ENCODE measurements around the gene MSMO1.
"Not testable (repeated sequence)": the region's sequence is repeated elsewhere in the genome, so short reads cannot be mapped to it uniquely, and the experiment has no call there.

MSMO1 gene

DNA sequence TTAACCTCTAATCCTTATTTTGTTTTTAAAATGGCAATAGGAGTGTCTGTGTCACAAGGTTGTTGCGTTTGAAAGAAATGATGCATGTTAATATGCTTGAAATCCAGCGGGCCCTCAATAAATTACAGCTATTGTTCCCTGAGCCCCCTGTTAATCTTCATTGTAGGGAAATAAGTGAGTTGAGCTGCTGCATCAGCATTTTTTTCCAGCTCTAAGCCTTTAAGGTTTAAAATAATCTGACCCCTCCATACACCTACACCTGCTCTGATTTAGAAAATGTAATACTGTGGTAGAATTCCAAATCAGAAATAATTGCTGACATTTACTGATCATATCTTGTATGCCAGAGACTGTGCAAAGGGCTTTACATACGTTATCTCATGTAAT is 2.6 kb upstream of the MSMO1 start:
- DNase-seq = no peak

DNA sequence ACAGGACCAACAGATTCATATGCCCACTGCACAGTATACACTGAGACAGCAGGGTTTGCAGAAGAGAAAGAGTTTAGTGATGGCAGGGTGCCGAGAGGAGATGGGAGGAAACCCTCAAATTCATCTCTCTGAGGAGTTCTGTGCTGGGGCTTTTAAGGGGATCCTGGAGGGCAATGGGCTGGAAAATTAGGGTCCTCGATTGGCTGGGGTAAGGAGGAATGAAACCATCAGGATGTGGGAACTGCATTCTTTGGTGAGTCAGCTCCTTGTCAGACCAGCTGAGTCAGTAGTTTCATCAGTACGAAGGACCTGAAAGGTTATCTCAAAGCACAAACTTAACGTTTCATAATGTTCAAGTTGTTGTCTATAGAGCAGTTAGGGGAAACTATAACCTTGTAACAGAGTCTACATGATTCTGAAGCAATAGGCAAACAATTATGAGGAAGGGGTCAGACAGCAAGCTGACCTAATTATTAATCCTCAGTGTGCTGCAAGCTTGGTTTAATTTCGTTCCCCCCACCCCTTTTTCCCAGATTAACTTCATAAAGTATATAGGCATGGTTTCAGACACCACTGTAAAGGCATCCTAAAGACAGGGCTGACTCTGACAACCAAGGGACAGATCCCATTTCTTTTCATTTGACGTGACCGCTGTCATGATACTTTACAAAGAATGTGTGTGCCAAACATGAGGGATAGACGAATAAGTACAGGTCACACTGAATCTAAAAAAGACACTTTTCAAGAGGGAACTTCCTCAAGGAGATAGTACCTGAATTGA is 1.5 kb upstream of the MSMO1 start:
- DNase-seq = no peak

DNA sequence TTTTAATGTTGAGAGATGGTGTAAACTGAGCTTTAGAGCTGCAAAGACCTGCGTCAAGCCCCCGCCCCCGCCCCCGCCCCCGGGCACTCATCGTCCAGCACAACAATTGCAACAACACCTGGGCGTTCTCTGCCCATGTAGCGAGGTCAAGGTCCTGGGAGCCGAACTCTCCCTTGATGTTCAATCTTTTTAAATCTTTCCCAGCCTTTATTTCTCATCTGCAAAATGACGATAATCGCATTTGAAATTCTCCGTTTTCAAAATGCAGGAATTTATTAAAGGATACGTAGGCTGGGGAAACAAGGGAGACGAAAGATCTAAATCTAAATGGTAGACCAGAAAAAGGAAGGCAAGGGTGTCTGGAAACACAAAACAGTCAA is 648 bp upstream of the MSMO1 start:
- DNase-seq = no peak

DNA sequence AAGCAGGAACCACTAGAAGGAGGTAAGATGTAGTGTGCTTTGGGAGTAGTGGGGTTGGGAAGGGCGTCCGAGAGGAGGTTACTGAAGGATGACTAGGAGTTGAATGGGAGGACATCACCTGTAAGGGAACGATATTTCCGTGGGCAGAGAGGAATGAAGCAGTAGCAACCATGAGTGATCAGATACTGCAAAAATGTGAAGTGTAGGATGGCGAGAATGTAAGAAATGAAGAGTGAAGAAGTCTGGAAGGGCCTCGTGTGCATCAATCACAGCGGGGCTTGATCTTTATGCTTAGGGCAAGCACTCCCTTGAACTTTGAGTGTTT is 594 bp downstream of the MSMO1 start:
- DNase-seq = no peak

DNA sequence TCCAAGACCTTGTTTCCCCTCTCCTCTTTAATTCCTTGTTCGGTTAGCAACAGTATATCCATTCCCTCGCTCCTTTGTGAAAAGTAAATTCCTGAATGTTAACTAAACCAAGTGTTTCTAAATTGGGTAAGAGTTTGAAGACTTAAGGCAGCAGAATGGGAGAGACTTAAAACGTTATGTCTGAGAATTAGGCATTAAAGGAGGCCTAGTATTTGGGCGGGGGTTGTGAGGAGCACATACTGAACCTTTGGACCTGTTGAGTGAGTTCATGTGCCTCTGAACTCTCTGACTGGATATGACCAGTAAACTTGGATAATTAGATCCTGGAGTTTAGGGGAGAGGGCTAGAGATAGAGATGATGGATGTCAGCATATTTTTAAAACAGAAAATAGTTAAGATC is 1.2 kb downstream of the MSMO1 start:
- DNase-seq = peak in 1 of 2 experiments; percentile 15

DNA sequence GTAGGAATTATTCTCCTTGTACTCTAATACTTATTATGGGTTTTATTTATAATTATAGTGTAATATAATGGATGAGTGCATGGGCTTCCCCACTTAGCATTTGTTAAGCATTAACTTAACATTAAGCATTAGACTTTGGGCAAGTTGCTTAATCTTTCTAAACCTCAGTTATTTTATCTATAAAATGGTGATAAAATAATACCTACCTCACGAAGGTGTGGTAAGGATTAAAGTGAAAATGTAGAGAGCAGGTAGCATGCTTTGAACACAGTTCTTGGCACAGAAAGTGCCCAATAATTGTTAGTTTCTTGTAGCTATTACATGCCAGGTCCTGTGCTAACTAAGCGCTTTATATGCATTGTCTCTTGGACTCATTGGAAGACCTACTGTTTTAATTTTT is 2.6 kb downstream of the MSMO1 start:
- DNase-seq = no peak

DNA sequence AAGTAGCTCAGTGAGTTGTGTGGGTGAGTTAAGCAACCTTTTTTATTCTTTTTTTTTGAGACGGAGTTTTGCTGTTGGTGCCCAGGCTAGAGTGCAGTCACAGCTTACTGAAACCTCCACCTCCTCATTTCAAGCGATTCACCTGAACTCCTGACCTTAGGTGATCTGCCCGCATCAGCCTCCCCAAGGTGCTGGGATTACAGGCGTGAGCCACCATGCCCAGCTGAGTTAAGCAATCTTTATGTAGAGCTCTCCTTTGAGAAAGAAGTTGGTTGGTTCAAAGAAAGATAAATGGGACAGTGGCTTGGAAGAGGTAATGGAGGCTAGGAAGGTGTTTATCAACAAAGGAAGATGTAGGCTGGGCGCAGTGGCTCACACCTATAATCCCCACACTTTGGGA is 3.2 kb downstream of the MSMO1 start:
- DNase-seq = no peak

DNA sequence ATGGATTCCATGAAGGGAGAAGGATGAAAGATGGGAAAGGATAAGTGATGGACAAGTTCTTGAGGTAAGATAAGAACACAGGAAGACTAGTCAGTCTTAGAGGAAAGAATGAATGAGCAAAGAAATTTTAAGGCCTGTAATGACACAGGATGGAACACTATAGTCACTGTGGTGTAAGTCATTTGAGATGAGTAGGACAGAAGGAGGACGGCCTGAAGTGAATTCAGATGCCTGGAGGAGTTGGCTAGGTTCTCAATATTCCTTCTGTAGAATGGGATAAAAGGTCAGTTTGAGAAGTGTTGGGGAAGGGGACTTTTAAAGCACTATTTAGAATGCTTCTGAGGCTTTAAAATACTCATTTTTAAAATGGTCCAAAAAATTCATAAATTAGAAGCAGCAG is 3.9 kb downstream of the MSMO1 start:
- no peak for DNase-seq

DNA sequence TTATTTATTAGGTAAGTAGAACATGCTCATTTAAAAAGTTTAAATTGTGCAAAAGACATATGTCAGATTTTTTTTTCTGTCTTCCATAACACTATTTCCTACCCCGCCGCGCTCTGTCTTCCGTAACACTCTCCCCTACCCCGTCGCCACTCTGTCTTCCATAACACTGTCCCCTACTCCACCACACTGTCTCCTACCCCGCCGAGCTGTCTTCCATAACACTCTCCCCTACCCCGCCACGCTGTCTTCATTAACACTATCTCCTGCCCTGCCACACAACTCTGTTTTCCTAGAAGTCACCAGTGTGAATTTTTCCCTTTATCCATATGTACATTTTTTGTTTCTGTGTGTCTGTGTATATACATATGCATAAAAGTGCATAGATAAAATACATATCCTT is 4.4 kb downstream of the MSMO1 start:
- DNase-seq = no peak

DNA sequence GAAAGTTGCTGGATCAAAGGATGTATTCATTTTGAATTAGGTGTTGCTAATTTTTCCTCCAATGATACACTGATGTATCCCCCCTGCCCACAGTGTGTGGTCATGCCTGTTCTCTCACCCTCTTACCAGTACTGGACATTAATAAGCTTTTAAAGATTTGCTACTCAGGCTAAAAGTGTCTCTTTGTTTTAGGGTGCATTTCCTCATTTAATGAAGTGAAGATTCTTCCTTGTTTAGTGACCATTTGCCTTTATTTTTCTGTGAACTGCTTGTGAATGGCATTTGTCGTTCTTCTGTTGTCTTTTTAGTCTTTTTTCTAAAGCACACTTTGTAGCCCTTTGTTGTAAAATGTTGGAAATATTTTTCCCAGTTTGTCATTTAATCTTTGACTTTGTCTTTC is 5.0 kb downstream of the MSMO1 start:
- no peak for DNase-seq

DNA sequence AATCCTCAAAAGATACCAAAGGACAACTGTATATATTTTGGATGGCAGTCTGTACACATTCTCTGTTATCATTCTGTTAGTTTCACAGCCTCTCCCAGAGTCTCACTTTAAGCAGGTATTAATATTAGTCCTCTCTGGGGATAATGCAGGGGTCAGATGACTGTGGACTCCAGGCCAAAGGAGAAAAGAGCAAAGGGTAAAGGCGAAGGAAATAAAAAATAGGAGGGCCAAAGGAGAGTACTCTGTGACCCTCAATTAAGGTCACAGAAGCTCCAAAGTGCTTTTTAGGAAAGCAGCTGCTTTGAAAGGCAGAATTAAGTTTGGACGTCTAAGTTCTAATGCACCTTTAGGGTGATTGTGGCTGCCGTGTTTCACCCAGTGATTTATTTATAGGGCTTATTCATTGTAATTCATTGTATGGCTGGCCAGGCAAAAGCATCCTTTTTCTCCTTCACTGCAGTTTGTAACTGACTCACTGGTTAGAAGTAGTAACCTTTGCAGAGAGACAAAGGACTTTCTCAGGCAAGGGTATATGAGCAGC is 7.8 kb downstream of the MSMO1 start:
- DNase-seq = no peak

DNA sequence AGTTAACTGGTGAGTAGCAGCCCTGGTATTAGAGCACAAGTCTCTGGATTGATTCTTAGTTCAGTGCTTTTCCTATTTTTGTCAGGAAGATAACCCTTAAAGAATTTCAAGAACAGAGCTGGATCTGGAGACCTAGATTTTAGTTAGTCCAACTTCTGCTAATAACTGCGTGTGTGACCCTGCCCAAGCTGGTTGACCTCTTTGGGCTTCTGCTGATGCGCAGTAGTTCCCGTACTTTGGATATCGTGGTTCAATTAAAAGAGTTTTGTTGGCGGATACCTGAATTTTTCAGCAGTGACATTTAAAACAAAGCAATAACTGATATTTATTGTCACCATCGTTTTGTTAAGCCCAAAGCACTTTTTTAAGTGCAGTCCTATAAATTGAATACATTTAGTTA is 9.3 kb downstream of the MSMO1 start:
- no peak for DNase-seq

DNA sequence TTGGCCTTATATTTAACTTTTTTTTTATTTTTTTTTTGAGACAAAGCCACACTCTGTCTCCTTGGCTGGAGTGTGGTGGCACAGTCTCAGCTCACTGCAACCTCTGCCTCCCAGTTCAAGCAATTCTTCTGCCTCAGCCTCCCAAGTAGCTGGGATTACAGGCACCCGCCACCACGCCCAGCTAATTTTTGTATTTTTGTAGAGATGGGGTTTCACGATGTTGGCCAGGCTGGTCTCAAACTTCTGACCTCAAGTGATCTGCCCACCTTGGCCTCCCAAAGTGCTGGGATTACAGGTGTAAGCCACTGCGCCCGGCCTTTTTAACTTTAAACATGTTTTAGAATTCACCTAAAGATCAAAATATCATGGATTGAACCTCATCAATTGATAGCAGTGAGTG is 14.9 kb downstream of the MSMO1 start:
- DNase-seq = not testable (repeated sequence)

DNA sequence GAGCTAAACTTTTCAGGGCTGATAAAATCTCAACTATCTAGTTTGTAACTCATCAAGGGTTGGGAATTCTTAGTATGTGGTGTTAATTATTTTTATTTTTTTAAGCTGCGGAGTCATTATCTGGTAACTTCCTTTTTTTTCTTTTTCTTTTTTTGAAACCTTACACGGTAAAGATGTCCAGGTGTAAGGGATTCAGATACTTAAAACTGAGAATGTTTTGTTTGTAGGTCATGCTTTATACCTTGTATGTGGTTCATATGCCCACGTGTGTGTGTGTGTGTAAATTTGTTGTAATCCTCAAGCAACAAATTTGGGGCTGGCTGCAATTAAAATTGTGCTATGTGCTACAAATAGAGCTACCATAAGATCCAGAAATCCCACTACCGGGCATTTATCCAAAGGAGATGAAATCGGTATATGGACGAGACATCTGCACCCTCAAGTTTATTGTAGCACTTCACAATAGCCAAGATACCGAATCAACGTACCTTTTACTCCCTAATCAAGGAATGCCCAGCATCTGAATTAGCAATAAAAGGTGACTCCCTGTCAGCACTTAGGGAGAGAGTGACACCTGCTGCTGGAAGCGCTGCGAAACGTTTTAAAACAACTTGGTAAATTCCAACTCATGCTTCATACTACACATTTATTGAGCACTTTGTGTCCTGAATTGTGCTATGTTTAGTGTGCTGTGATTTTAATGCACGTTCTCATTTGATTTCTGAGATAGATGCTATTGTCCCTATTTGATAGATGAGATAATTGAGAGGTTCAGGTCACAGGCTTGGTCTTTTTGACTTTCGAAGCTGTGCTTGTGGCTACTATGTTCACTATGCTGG is 16.1 kb downstream of the MSMO1 start:
- DNase-seq = no peak

DNA sequence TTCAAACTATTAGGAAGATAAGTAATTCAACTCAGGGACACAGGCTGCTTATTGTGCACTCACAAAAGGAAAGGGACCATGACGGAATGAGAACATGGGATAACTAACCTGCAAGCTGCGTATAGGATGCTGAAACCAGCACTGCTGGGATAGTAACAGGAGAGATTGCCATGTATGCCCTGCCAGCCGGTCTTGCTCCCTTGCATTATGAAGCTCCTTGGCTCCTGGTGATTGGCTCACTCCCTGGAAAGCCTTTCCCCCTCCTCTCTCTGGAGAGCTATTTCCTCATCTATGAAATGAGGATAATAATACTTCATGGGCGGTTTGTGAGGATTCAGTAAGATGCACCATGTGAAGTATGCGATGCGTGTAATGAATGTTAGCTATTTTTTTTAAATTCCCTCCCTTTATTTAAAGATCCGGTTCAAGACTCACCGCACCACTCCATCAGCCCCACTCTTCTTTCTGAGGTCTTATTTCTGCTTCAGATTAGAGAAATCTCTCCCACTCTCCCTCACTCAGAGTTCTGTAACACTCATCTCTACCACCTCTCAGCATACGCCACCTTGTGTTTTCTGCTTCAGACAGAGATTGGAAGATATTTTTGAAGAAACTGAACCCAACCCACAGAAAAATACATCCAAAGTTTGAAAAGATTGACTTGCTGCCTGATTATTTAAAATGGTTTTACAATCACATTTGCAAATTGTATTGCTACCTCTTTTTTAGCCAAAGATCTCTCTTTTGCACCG is 18.4 kb downstream of the MSMO1 start:
- no peak for DNase-seq

DNA sequence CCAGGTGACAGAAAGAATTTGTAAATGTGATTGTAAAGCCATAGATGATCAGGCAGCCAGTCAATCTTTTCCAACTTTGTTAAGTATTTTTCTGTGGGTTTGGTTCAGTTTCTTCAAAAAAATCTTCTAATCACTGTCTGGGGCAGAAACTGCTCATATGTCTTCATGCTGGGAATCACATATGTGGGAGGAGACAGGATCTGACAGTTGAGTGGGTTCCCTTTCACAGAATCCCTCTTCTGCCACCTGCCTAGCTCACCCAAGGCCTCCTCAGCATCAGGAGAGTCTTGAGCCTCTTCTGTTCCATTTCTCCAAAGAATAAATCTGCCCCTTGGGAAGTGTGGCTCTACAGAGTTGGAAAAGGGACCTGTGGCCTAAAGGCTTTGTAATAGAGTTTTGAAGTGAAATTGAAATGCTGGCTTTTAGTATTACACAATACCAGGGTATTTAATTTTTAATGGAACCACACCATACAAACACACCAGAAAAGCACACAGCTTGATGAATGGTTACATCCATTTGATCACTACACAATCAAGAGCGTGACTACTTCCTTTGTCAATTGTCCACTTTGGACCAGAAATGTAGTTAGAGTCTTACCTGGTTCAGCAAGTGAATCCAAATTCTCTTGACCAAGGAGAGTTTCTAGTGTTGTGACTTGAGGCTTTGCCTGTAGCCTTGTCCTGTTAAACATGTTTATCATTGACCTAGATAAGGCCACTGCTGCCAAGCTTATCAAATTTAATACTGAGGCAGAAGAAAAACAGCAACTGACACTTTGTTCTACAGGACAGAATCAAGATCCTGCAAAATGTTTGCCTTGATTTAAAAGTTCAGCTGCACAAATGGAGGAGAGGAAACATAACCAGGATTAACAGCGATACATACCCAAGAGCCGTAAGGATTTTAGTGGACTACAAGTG is 20.4 kb downstream of the MSMO1 start:
- DNase-seq = no peak

DNA sequence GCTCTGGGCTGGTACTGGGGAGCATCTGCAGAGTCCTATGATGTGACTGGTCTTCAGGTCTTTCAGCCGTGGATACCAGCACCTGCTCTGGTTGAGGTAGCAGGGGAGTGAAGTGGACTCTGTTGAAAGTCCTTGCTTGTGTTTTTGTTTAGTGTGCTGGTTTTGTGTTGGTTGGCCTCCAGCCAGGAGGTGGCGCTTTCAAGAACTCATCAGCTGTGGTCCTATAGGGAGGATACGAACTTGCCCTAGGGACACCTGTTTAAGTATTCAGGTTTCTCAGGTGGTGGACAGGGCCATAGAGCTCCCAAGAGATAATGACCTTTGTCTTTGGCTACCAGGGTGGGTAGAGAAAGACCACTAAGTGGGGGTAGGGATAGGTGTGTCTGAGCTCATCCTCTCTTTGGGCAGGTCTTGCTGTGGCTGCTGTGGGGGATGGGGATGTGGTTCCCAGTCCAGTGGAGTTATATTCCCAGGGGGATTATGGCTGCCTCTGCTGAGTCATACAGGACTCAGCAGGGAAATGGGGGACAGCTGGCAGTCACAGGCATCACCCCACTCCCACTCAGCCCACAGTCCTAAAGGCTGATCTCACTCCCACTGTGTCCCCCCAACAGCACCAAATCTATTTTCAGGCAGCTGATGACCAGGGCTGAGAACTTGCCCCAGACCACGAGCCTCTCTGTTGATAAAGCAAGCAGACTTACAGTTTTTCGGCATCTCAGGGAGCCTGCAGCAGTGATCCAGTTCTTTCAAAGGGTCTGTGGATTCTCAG is 24.1 kb downstream of the MSMO1 start:
- no peak for DNase-seq

DNA sequence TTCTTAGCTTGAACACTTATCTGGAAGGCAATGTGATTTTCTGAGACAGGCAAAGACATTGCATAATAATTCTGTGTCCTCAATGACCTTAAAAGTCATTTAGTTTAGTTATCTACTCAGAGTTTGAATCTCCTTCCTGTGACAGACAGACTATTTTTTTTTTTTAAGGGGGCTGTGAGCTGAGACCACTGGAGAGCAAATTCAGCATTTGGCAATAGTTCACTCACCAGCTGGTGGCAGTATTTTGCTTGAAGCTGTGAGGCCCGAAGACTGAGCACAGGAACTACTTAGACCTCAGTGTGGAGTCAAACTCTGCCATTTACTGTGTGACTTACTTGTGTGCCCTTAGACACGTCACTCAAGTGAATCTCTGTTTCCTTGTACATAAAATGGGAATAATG is 28.4 kb downstream of the MSMO1 start:
- peak; percentile 37 to 42 for DNase-seq

DNA sequence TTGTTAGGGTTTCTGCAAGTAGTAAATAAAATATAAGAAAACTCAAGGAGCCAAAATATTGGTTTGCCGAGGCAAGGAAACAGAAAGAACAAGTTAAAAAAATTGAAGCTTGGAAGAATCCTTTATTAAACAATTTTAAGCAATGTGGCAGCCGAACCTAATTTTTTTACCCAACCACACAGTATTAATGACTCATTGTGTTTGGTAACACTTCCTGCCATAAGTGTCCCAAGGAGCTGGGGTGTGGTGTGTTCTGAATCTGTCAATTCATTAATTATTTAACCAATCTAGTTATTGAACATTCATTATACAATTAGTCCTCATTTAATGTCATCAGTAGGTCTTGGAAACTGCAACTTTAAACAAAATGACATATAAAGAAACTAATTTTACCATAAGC is 32.0 kb downstream of the MSMO1 start:
- DNase-seq = peak; percentile 13 to 42

DNA sequence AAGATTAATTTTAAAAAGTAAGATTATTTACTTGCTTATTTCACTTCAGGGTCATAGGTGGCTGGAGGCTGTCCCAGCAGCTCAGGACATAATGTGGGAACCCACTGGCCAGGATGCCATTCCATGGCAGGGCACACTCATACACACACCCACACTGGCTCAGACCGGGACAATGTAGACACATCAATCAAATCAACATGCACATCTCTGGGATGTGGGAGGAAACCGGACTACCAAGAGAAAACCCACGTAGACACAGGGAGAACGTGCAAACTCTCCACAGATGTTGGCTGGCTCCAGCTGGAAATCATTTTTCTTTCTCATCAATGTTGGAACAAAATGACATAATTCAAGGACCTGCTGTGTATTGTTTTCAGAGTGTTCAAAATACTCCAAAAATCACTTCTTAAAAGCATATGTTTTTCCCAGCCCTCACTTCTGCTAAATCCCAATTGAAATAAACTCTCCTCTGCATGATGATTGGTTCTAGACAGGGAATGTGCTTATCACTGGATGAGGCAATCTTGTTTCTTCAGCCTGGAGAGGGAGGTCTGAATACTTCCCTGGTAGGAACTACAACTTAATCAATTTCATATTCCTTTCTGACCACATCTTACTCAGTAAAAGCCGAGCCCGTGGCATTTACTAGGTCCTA is 32.7 kb downstream of the MSMO1 start:
- no peak for DNase-seq
